Natural killer cell (primary cell): ENCODE measurements around the gene BMERB1. TPM values are rescaled to one million over a fixed set of nuclear protein-coding genes. Genes with fewer than 3 reads are reported as not detected.
A peak's percentile ranks its signal among the peaks of the same experiment; 100 is the strongest.

Experiments used
- ATAC-seq, 3 donors: fragments of 150-1000 bp in 2 of 3; fragments of 200-7000 bp in 1 of 3; cut with Tn5 transposase; 1 replicate in 1 of 3; 2 replicates in 2 of 3; pipeline ENCODE4 v1.10.0; 2021; ENCODE audit warnings: mild to moderate bottlenecking in 2 of 3, moderate library complexity in 2 of 3
- DNase-seq, 2 donors: peaks; one replicate each; pipeline versions ENCODE4 v3.0.0 to v3.0.0-alpha.2; 2013 to 2021; ENCODE audit warnings: mixed read lengths in 1 of 2
- H3K27ac ChIP-seq: one replicate; pipeline ENCODE4 v1.5.1; 2013; ENCODE audit warnings: mild to moderate bottlenecking, low read length
- H3K27me3 ChIP-seq: one replicate; pipeline ENCODE4 v1.6.1; 2013; ENCODE audit warnings: low read length; ENCODE audit not compliant: control insufficient read depth, insufficient read depth
- H3K36me3 ChIP-seq: one replicate; pipeline ENCODE4 v1.6.1; 2013; ENCODE audit warnings: low read length; ENCODE audit not compliant: control insufficient read depth, insufficient read depth
- H3K4me1 ChIP-seq: one replicate; pipeline ENCODE4 v1.6.1; 2013; ENCODE audit warnings: low read length; ENCODE audit not compliant: control insufficient read depth, insufficient read depth
- H3K4me3 ChIP-seq: one replicate; pipeline ENCODE4 v1.5.1; 2013; ENCODE audit warnings: low read length
- H3K9me3 ChIP-seq: one replicate; pipeline ENCODE4 v1.6.1; 2013; ENCODE audit warnings: low read length; ENCODE audit not compliant: control insufficient read depth, insufficient read depth
- H3K27ac Mint-ChIP-seq, 2 donors: one replicate each; pipeline ENCODE4 v1.8.0; 2022; ENCODE audit warnings: mild to moderate bottlenecking in 2 of 2, mixed read lengths in 2 of 2, moderate library complexity in 1 of 2
- H3K27me3 Mint-ChIP-seq, 2 donors: one replicate each; pipeline ENCODE4 v1.8.0; 2022; ENCODE audit warnings: low read depth in 2 of 2, mixed read lengths in 2 of 2
- H3K36me3 Mint-ChIP-seq: one replicate; pipeline ENCODE4 v1.8.0; 2022; ENCODE audit warnings: mixed read lengths
- H3K4me1 Mint-ChIP-seq, 2 donors: one replicate each; pipeline ENCODE4 v1.8.0; 2022; ENCODE audit warnings: mixed read lengths in 2 of 2
- H3K4me3 Mint-ChIP-seq: one replicate; pipeline ENCODE4 v1.8.0; 2022; ENCODE audit warnings: mild to moderate bottlenecking, moderate library complexity, mixed read lengths
- H3K9me3 Mint-ChIP-seq, 2 donors: one replicate each; pipeline ENCODE4 v1.8.0; 2022; ENCODE audit warnings: mixed read lengths in 2 of 2
- WGBS: methylation state at CpG from one replicate; pipeline ENCODE4 v1.1.7; 2013; ENCODE audit warnings: missing lambda C conversion rate; ENCODE audit not compliant: insufficient coverage; 5-methylcytosine and 5-hydroxymethylcytosine counted together
- intact Hi-C: fragments of 100-400 bp; cut with micrococcal nuclease; formaldehyde crosslinking; loops from one replicate; pipeline ENCODE4 v1.14.2; 2022
- total RNA-seq, 4 donors: library from RNA; stranded (reverse); fragments of 120-200 nt in 1 of 4; gene quantifications; one replicate each; pipeline versions ENCODE4 v1.2.3 to v1.2.4, GENCODE V29; 2013 to 2022
- TF ChIP-seq, protein P1 (sequence below): fragments of 200-600 bp; IDR thresholded peaks from one replicate; pipeline ENCODE4 v1.8.0; 2022; ENCODE audit warnings: antibody characterized with exemption

Gene BMERB1
- total RNA-seq, 3 donors from 2014 or later (not counting 1 experiment from before 2014, with no cell fraction given): 3.7 to 6.7 (median 4.5) TPM

DNA sequence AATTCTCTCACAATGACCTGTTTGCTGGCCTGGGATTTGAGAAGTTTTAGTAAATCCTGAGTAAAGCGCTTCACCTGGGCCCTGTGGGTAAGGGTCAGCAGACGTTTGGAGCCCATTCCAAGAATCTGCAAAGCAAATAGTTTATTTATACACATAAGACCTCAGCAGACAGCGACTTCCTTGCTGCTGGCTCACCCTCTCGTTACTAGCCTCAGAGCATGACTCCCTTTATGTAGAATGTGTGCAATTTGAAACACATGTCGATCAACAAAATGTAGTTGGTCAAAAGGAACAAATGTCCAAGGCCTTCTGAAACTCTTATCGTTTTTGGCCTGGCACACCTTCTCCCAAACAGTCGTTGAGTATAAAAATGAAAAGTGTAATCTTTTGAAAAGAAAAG lies 177.2 kb downstream of the BMERB1 start:
- peaks cover 17% of the 10 kb centered on the region for H3K36me3 Mint-ChIP-seq
- ATAC-seq: no peak
- Histone ChIP-seq H3K27me3 (no peaks in the 10 kb centered on the region), H3K27ac (no peak overlapping the region), H3K4me3 (no peak overlapping the region), H3K36me3 (peaks cover 82% of the 10 kb centered on the region), H3K4me1 (no peaks in the 10 kb centered on the region), H3K9me3 (no peaks in the 10 kb centered on the region)
- WGBS: 98% methylated on average over 7 of the region's 7 CpGs
- TF ChIP-seq, protein P1, sequence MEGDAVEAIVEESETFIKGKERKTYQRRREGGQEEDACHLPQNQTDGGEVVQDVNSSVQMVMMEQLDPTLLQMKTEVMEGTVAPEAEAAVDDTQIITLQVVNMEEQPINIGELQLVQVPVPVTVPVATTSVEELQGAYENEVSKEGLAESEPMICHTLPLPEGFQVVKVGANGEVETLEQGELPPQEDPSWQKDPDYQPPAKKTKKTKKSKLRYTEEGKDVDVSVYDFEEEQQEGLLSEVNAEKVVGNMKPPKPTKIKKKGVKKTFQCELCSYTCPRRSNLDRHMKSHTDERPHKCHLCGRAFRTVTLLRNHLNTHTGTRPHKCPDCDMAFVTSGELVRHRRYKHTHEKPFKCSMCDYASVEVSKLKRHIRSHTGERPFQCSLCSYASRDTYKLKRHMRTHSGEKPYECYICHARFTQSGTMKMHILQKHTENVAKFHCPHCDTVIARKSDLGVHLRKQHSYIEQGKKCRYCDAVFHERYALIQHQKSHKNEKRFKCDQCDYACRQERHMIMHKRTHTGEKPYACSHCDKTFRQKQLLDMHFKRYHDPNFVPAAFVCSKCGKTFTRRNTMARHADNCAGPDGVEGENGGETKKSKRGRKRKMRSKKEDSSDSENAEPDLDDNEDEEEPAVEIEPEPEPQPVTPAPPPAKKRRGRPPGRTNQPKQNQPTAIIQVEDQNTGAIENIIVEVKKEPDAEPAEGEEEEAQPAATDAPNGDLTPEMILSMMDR: no peak
- H3K4me1 Mint-ChIP-seq: peaks cover 4 to 6% of the 10 kb centered on the region in 2 donors
- DNase-seq: no peak
- no peak overlapping the region for H3K4me3 Mint-ChIP-seq
- intact Hi-C loops: no loop called here
- H3K27ac Mint-ChIP-seq: peak overlapping the region; percentile 18 to 41
- no peaks in the 10 kb centered on the region for H3K27me3 Mint-ChIP-seq
- no peaks in the 10 kb centered on the region for H3K9me3 Mint-ChIP-seq

DNA sequence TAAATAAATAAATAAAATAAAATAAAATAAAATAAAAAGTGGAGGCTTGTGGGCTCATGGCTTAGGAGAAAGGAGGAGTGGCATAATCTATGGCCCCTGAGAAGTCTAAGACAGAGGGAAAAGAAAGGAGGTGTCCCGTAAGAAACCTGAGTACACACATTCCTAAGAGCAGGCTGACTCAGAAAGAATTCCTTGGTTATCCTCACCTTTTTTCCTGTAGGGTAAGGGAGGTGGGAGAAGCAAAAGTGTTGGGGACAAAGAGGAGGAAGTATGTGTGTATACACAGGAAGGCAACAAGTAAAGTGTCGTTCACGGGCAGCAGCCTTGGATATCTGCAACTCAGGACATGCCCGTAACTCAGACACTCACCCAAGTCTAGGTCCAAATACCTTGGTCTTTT lies 179.3 kb downstream of the BMERB1 start:
- no peak for ATAC-seq
- intact Hi-C loops: no loop called here
- peaks cover 83% of the 10 kb centered on the region for H3K36me3 ChIP-seq
- Mint-ChIP-seq H3K9me3 (no peaks in the 10 kb centered on the region), H3K27me3 (no peaks in the 10 kb centered on the region), H3K27ac (peak overlapping the region in 1 of 2 donors; percentile 41), H3K4me3 (no peak overlapping the region), H3K36me3 (peaks cover 17% of the 10 kb centered on the region), H3K4me1 (peaks cover 0 to 5% of the 10 kb centered on the region in 2 donors)
- H3K27ac ChIP-seq: no peak overlapping the region
- H3K27me3 ChIP-seq: no peaks in the 10 kb centered on the region
- no peaks in the 10 kb centered on the region for H3K4me1 ChIP-seq
- H3K4me3 ChIP-seq: no peak overlapping the region
- TF ChIP-seq, protein P1: no peak
- H3K9me3 ChIP-seq: no peaks in the 10 kb centered on the region
- DNase-seq: no peak
- WGBS: 93% methylated on average over 4 of the region's 4 CpGs

DNA sequence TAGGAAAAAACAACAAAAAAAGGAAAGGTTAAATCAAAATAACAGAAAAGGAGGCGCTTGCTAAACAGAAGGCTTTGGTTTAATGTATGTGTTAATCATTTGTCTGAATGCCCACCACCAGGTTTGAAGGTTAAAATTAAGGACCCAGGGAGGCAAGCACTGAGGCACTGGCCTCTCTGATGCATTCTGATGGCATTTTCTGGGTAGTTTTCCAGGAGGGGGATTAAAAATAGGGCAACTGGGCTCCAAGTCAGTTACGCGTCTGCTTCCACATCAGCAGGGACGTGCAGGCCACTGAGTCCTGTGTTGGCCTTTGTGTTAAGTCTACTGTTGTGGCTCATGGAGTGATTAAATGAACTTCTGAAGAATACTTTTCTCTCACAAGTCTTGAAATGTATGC lies 181.6 kb downstream of the BMERB1 start:
- H3K9me3 Mint-ChIP-seq: no peaks in the 10 kb centered on the region
- intact Hi-C loops: no loop called here
- H3K27me3 ChIP-seq: no peaks in the 10 kb centered on the region
- no peak overlapping the region for H3K4me3 Mint-ChIP-seq
- 96% methylated on average over 4 of the region's 4 CpGs for WGBS
- no peak overlapping the region for H3K27ac Mint-ChIP-seq
- no peak overlapping the region for H3K4me3 ChIP-seq
- peaks cover 0 to 5% of the 10 kb centered on the region in 2 donors for H3K4me1 Mint-ChIP-seq
- H3K27ac ChIP-seq: no peak overlapping the region
- H3K36me3 ChIP-seq: peaks cover 85% of the 10 kb centered on the region
- H3K27me3 Mint-ChIP-seq: no peaks in the 10 kb centered on the region
- peaks cover 31% of the 10 kb centered on the region for H3K36me3 Mint-ChIP-seq
- H3K4me1 ChIP-seq: no peaks in the 10 kb centered on the region
- DNase-seq (no peak), ATAC-seq (no peak)
- no peaks in the 10 kb centered on the region for H3K9me3 ChIP-seq
- TF ChIP-seq, protein P1: no peak

DNA sequence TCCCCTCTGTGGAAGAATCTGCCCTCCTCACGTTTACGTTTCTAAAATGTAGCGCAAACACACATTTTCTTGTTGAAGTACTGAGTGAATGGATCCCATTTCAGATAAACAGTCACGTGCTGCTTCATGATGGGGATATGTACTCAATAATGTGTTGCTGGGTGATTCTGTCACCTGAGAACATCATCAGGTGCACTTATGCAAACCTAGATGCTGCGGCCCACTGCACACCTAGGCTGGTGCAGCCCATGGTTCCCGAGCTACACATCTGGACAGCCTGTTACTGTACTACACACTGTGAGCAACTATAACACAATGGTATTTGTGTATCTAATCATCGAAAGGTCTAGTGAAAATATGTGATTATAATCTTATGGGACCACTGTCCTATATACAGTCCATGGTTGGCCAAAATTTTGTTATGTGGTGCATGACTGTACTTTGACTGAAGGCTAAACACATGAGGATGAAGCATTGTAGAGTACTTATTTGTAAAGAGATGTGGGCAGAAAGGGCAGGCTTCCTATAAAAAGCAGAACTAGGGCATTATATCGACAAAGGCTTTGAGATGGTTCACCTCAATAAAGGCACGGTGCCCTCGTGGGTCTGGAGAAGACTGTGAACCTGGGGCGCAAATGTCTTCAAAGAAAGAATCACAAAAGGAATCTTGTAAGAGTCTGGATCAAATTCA lies 182.2 kb downstream of the BMERB1 start:
- H3K27ac Mint-ChIP-seq: no peak overlapping the region
- no peaks in the 10 kb centered on the region for H3K27me3 Mint-ChIP-seq
- peaks cover 31% of the 10 kb centered on the region for H3K36me3 Mint-ChIP-seq
- no peak overlapping the region for H3K4me3 Mint-ChIP-seq
- ATAC-seq (no peak), DNase-seq (no peak)
- Histone ChIP-seq H3K4me3 (no peak overlapping the region), H3K27ac (no peak overlapping the region), H3K9me3 (no peaks in the 10 kb centered on the region), H3K4me1 (no peaks in the 10 kb centered on the region), H3K27me3 (no peaks in the 10 kb centered on the region), H3K36me3 (peaks cover 85% of the 10 kb centered on the region)
- TF ChIP-seq, protein P1: no peak
- 90% methylated on average over 11 of the region's 11 CpGs for whole genome bisulfite sequencing
- H3K4me1 Mint-ChIP-seq: peaks cover 0 to 5% of the 10 kb centered on the region in 2 donors
- intact Hi-C loops: no loop called here
- no peaks in the 10 kb centered on the region for H3K9me3 Mint-ChIP-seq
